Type B pancreatic cell (in vitro differentiated cells): ENCODE measurements around the gene NCKAP5L. TPM values are rescaled to one million over a fixed set of nuclear protein-coding genes. Genes with fewer than 3 reads are reported as not detected.
"Not testable (repeated sequence)": the region's sequence is repeated elsewhere in the genome, so short reads cannot be mapped to it uniquely, and the experiment has no call there.

Experiments used
- DNase-seq: peaks from one replicate; pipeline ENCODE4 v3.0.0; 2021; ENCODE audit warnings: mixed read lengths; ENCODE audit not compliant: unreplicated experiment; ENCODE audit errors: extremely low spot score
- H3K27ac Mint-ChIP-seq: 2 replicates; pipeline ENCODE4 v1.8.0; 2021; ENCODE audit warnings: mild to moderate bottlenecking, mixed read lengths
- H3K27me3 Mint-ChIP-seq: 2 replicates; pipeline ENCODE4 v1.8.0; 2021; ENCODE audit warnings: mixed read lengths
- H3K36me3 Mint-ChIP-seq: 2 replicates; pipeline ENCODE4 v1.8.0; 2021; ENCODE audit warnings: mixed read lengths
- H3K4me1 Mint-ChIP-seq: one replicate; pipeline ENCODE4 v1.8.0; 2021; ENCODE audit warnings: mixed read lengths; ENCODE audit not compliant: unreplicated experiment
- H3K4me3 Mint-ChIP-seq: 2 replicates; pipeline ENCODE4 v1.8.0; 2021; ENCODE audit warnings: mild to moderate bottlenecking, mixed read lengths
- H3K9me3 Mint-ChIP-seq: 2 replicates; pipeline ENCODE4 v1.8.0; 2021; ENCODE audit warnings: mixed read lengths
- total RNA-seq: library from RNA; stranded (reverse); gene quantifications from 2 replicates; pipeline ENCODE4 v1.2.1, GENCODE V29; 2021; ENCODE audit warnings: low replicate concordance
- TF ChIP-seq, protein P1 (sequence below): fragments of 200-600 bp; sonication (generic); conservative IDR thresholded peaks from 2 replicates; pipeline ENCODE4 v1.5.0; 2021; ENCODE audit warnings: antibody characterized with exemption, mild to moderate bottlenecking

NCKAP5L gene
- total RNA-seq, 1 donor from 2014 or later = 28.8 TPM

DNA sequence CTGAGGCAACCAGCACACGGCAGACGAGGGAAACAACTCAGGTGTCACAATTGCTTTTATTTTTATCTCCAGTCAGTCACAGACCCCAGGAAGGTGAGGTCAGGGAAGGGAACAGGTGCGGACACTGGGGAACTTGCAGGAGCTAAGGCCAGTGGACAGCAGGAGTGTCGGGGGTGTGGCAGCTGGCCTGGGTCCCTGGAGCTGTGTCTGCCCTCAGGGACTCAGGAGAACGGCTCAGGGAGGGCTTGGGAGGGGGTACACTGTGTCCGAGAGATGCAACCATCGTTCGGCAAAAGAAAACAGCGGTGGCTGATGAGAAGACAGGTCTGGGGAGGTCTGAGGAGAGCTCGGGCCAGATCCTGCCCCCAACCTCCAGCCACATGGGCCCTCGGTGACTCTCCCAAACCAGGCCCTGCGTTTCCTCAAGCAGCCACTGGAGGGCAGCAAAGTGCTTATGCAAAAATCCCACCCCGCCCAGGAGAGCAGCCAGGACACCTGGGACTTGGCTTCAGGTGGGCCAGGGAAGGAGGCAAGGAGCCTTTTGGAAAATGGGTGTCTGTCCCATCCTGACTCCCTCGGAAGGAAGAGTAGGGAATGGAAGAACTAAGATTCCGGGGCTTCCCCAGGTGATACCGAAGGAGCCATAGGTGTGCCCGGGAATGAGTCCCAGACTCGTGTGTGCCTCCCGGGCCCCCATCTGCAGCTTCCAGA is 38.8 kb upstream of the NCKAP5L start:
- peak; percentile 82 for DNase-seq
- Mint-ChIP-seq H3K27ac (peak overlapping the region; percentile 95), H3K4me3 (no peak overlapping the region), H3K9me3 (no peaks in the 10 kb centered on the region), H3K4me1 (peaks cover 15% of the 10 kb centered on the region), H3K36me3 (no peaks in the 10 kb centered on the region), H3K27me3 (peaks cover 6% of the 10 kb centered on the region)
- TF ChIP-seq, protein P1, sequence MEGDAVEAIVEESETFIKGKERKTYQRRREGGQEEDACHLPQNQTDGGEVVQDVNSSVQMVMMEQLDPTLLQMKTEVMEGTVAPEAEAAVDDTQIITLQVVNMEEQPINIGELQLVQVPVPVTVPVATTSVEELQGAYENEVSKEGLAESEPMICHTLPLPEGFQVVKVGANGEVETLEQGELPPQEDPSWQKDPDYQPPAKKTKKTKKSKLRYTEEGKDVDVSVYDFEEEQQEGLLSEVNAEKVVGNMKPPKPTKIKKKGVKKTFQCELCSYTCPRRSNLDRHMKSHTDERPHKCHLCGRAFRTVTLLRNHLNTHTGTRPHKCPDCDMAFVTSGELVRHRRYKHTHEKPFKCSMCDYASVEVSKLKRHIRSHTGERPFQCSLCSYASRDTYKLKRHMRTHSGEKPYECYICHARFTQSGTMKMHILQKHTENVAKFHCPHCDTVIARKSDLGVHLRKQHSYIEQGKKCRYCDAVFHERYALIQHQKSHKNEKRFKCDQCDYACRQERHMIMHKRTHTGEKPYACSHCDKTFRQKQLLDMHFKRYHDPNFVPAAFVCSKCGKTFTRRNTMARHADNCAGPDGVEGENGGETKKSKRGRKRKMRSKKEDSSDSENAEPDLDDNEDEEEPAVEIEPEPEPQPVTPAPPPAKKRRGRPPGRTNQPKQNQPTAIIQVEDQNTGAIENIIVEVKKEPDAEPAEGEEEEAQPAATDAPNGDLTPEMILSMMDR = peak; percentile 97

DNA sequence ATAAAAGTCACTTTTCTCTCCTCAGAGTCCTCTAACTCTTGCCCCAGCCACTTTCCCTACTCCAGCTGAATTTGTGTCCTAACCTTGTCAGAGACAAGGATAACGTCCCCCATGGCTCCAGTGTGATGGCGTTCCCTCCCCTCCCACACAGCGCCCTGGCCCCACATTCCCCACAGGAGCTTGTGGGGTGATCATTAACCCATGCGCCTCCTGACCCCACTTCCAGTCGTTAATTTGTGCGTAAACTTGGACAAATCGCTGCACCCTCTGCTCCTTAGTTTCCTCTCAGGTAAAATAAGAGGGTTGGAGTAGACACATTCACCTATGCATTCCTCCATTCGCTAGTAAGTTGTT is 37.5 kb upstream of the NCKAP5L start:
- no peaks in the 10 kb centered on the region for H3K9me3 Mint-ChIP-seq
- H3K4me3 Mint-ChIP-seq = no peak overlapping the region
- no peak for DNase-seq
- H3K27ac Mint-ChIP-seq = no peak overlapping the region
- H3K36me3 Mint-ChIP-seq = no peaks in the 10 kb centered on the region
- TF ChIP-seq, protein P1 = no peak
- H3K27me3 Mint-ChIP-seq = peaks cover 6% of the 10 kb centered on the region
- H3K4me1 Mint-ChIP-seq = peaks cover 15% of the 10 kb centered on the region

- Mint-ChIP-seq H3K27me3 (peaks cover 6% of the 10 kb centered on the region), H3K27ac (no peak overlapping the region), H3K4me1 (peaks cover 15% of the 10 kb centered on the region), H3K4me3 (no peak overlapping the region), H3K36me3 (no peaks in the 10 kb centered on the region), H3K9me3 (no peaks in the 10 kb centered on the region)
- TF ChIP-seq, protein P1 = no peak
- no peak for DNase-seq
Observed at GRCh38 chr12:49865109-49865781, 37.0 kb upstream of the NCKAP5L start.

- H3K9me3 Mint-ChIP-seq = no peaks in the 10 kb centered on the region
- peaks cover 3% of the 10 kb centered on the region for H3K36me3 Mint-ChIP-seq
- H3K27me3 Mint-ChIP-seq = peaks cover 9% of the 10 kb centered on the region
- peaks cover 15% of the 10 kb centered on the region for H3K4me1 Mint-ChIP-seq
- no peak overlapping the region for H3K4me3 Mint-ChIP-seq
- TF ChIP-seq, protein P1 = no peak
- DNase-seq = no peak
- no peak overlapping the region for H3K27ac Mint-ChIP-seq
Observed at GRCh38 chr12:49864798-49865090, 36.5 kb upstream of the NCKAP5L start.

DNA sequence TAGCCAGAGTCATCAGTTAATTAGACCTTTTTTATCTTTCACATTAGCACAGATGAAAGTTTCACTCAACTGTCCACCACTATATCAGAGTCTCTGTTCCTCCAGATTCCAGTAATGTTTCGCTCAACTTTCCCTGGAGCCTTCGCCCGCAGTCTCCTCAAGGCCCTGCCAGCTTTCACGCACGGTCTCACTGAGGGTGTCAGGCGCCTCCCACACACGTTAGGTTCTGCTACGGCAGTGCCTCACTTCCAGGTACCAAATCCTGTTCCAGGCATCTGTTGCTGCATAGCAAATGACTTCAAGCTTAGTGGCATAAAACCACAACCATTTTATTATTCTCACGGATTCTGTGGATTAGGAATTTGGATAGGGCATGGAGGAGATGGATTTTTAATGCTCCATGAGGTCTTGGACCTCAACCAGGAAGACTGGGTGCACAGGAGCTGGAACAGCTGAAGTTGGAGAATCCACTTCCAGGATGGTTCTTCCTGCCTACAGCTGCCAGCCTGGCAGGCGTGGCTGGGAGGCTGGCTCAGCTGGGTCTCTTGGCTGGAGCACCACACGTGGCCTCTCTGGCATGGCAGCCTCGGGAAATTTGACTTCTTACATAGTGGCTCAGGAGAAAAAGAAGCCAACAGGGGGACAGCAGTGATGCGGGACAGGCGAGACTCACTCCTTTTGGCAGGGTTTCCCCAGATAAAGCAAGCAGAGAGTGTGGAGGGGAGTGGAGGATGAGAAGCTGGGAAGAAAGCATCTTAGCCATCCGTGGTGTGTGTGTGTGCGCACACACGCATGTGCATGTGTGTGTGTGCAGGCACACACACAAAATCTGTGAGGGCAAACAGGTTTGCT is 36.0 kb upstream of the NCKAP5L start:
- Mint-ChIP-seq H3K36me3 (peaks cover 4% of the 10 kb centered on the region), H3K4me1 (peaks cover 13% of the 10 kb centered on the region), H3K9me3 (no peaks in the 10 kb centered on the region), H3K27ac (no peak overlapping the region), H3K4me3 (no peak overlapping the region), H3K27me3 (peaks cover 10% of the 10 kb centered on the region)
- DNase-seq = no peak
- TF ChIP-seq, protein P1 = no peak

DNA sequence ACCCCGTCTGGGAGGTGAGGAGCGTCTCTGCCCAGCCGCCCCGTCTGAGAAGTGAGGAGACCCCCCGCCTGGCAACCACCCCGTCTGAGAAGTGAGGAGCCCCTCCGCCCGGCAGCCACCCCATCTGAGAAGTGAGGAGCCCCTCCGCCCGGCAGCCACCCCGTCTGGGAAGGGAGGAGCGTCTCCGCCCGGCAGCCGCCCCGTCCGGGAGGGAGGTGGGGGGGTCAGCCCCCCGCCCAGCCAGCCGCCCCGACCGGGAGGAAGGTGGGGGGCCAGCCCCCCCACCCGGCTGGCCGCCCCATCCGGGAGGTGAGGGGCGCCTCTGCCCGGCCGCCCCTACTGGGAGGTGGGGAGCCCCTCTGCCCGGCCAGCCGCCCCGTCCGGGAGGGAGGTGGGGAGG is 32.7 kb upstream of the NCKAP5L start:
- H3K4me3 Mint-ChIP-seq, H3K27ac Mint-ChIP-seq, DNase-seq, H3K36me3 Mint-ChIP-seq, H3K4me1 Mint-ChIP-seq, H3K9me3 Mint-ChIP-seq: not testable (repeated sequence)
- peaks cover 29% of the 10 kb centered on the region for H3K27me3 Mint-ChIP-seq

DNA sequence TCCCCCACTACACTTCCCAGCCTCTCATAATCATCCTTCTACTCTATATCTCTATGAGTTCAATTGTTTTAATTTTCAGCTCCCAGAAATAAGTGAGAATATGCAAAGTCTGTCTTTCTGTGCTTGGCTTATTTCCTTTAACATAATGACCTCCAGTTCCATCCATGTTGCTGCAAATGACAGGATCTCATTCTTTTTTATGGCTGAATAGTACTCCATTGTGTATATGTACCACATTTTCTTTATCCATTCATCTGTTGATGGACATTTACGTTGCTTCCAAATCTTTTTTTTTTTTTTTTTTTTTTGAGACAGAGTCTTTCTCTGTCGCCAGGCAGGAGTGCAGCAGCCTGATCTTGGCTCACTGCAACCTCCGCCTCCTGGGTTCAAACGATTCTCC is 27.7 kb upstream of the NCKAP5L start:
- H3K4me3 Mint-ChIP-seq, H3K4me1 Mint-ChIP-seq, H3K9me3 Mint-ChIP-seq, DNase-seq, H3K36me3 Mint-ChIP-seq, H3K27ac Mint-ChIP-seq: not testable (repeated sequence)
- H3K27me3 Mint-ChIP-seq = peaks cover 55% of the 10 kb centered on the region
